Caco-2 (cell line): ENCODE results near the gene ANGPTL5. TPM values are rescaled to one million over a fixed set of nuclear protein-coding genes. Genes with fewer than 3 reads are reported as not detected.
A peak's percentile ranks its signal among the peaks of the same experiment; 100 is the strongest.

Experiments
- BruUV-seq: library from RNA; stranded (reverse); fragments of 400-500 nt; replicated peaks from 2 replicates; lab custom pipeline; 2021; lab: Mats Ljungman, UMichigan
- CTCF ChIA-PET: fragments of 300-600 bp; sonication (Branson Sonifier 250); formaldehyde crosslinking; loops from one replicate; lab custom pipeline; 2022; ENCODE audit warnings: antibody characterized with exemption; lab: Charles Lee
- POLR2A ChIA-PET: fragments of 300-600 bp; sonication (Branson Sonifier 250); formaldehyde crosslinking; loops from one replicate; lab custom pipeline; 2022; ENCODE audit warnings: antibody characterized with exemption; lab: Charles Lee
- DNase-seq, 2 experiments: peaks; one replicate each; pipeline versions ENCODE4 v3.0.0 to v3.0.0-alpha.2; 2020 to 2022
- H3K27me3 ChIP-seq: replicated peaks from 2 replicates; pipeline ENCODE4 v1.6.0; 2011; ENCODE audit warnings: low read length; ENCODE audit not compliant: control insufficient read depth, insufficient read depth
- H3K36me3 ChIP-seq: 2 replicates; pipeline ENCODE4 v1.5.1; 2011; ENCODE audit warnings: low read length; ENCODE audit not compliant: control insufficient read depth, insufficient read depth
- H3K4me1 ChIP-seq: fragments of 250-450 bp; sonication (Bioruptor Pico); 2 replicates; pipeline ENCODE4 v1.5.1; 2020; ENCODE audit warnings: mild to moderate bottlenecking
- H3K4me3 ChIP-seq: 2 replicates; pipeline ENCODE4 v1.5.1; 2011; ENCODE audit warnings: low read depth, mild to moderate bottlenecking, control low read depth, low read length
- H3K9me3 ChIP-seq: fragments of 250-450 bp; sonication (Bioruptor Pico); 2 replicates; pipeline ENCODE4 v1.5.1; 2020; ENCODE audit warnings: mild to moderate bottlenecking, moderate library complexity
- H3K27ac Mint-ChIP-seq: one replicate; pipeline ENCODE4 v1.8.0; 2022; ENCODE audit warnings: mixed read lengths; ENCODE audit not compliant: unreplicated experiment
- H3K27me3 Mint-ChIP-seq: one replicate; pipeline ENCODE4 v1.8.0; 2022; ENCODE audit warnings: mixed read lengths; ENCODE audit not compliant: insufficient read depth, unreplicated experiment
- H3K36me3 Mint-ChIP-seq: one replicate; pipeline ENCODE4 v1.8.0; 2022; ENCODE audit warnings: mild to moderate bottlenecking, mixed read lengths; ENCODE audit not compliant: insufficient read depth, unreplicated experiment
- H3K4me1 Mint-ChIP-seq: one replicate; pipeline ENCODE4 v1.8.0; 2022; ENCODE audit warnings: low read depth, mixed read lengths; ENCODE audit not compliant: unreplicated experiment
- H3K4me3 Mint-ChIP-seq: one replicate; pipeline ENCODE4 v1.8.0; 2022; ENCODE audit warnings: mild to moderate bottlenecking, moderate library complexity, mixed read lengths; ENCODE audit not compliant: unreplicated experiment
- H3K9me3 Mint-ChIP-seq: one replicate; pipeline ENCODE4 v1.8.0; 2022; ENCODE audit warnings: mixed read lengths; ENCODE audit not compliant: unreplicated experiment
- CTCF ChIP-seq, 2 experiments: fragments of 200-600 bp in 1 of 2; IDR thresholded peaks; 1 replicate in 1 of 2; 2 replicates in 1 of 2; pipeline versions ENCODE4 v1.5.1 to v1.8.0; 2011 to 2022; ENCODE audit warnings: antibody characterized with exemption in 1 of 2, control low read depth in 1 of 2, inconsistent platforms in 1 of 2, low read depth in 1 of 2, low read length in 1 of 2, mild to moderate bottlenecking in 1 of 2, moderate library complexity in 1 of 2; ENCODE audit not compliant: insufficient read depth in 1 of 2, severe bottlenecking in 1 of 2, unreplicated experiment in 1 of 2
- intact Hi-C: fragments of 100-400 bp; cut with micrococcal nuclease; formaldehyde crosslinking; loops from one replicate; pipeline ENCODE4 v1.10.0; 2022; ENCODE audit not compliant: unreplicated experiment
- total RNA-seq: library from RNA; stranded (reverse); gene quantifications from 2 replicates; pipeline ENCODE4 v1.2.3, GENCODE V29; 2022

The ANGPTL5 gene
- total RNA-seq, 1 experiment from 2014 or later, result not detected

- ChIA-PET CTCF (interaction anchor here (0.6 to 1.9 kb wide), 21 partner anchors 15 to 564 kb away, joined by 3 to 85 read pairs (median 4); no protein-coding TSS in a partner anchor), POLR2A (interaction anchor here (0.5 to 1.2 kb wide), 5 partner anchors 9 to 432 kb away, joined by 3 to 17 read pairs (median 8); partner anchors contain the start of gene BIRC2)
- H3K36me3 ChIP-seq, result no peaks in the 10 kb centered on the region
- H3K36me3 Mint-ChIP-seq, result peaks cover 10% of the 10 kb centered on the region
- DNase-seq, result peak; percentile 97 to 98
- H3K27me3 ChIP-seq, result no peaks in the 10 kb centered on the region
- H3K4me1 ChIP-seq, result peaks cover 31% of the 10 kb centered on the region
- H3K9me3 ChIP-seq, result no peaks in the 10 kb centered on the region
- intact Hi-C loops, result loop anchor here (1.0 to 5.0 kb wide), 11 partner anchors 20 to 752 kb away; partner anchors contain the start of gene YAP1
- BruUV-seq, result no TSS peak
- TF ChIP-seq CTCF (IDR thresholded peaks at IDR 0.05; ENCODE audit: insufficient read depth in 1 of 2, low read depth in 1 of 2, low read length in 1 of 2, severe bottlenecking in 1 of 2, unreplicated experiment in 1 of 2), result peak; percentile 27 to 94
- H3K4me3 ChIP-seq, result peak within 1 kb of the TSS; percentile 66
- no peaks in the 10 kb centered on the region for H3K27me3 Mint-ChIP-seq
- peak within 1 kb of the TSS; percentile 92 for H3K4me3 Mint-ChIP-seq
- H3K27ac Mint-ChIP-seq, result peak within 1 kb of the TSS; percentile 94
- H3K9me3 Mint-ChIP-seq, result no peaks in the 10 kb centered on the region
- H3K4me1 Mint-ChIP-seq, result peaks cover 41% of the 10 kb centered on the region
Measured at GRCh38 chr11:101914738-101915426, 1.4 kb downstream of the ANGPTL5 start, which contains the start of gene CEP126. Gene CEP126 (plus strand): TSS chr11:101915010. CDS start chr11:101915285, 275 bp downstream.

- peaks cover 41% of the 10 kb centered on the region for H3K4me1 Mint-ChIP-seq
- DNase-seq, result no peak
- peaks cover 10% of the 10 kb centered on the region for H3K36me3 Mint-ChIP-seq
- Histone ChIP-seq H3K4me1 (peaks cover 31% of the 10 kb centered on the region), H3K36me3 (no peaks in the 10 kb centered on the region), H3K4me3 (peak overlapping the region; percentile 66), H3K27me3 (no peaks in the 10 kb centered on the region), H3K9me3 (no peaks in the 10 kb centered on the region)
- no peak for TF ChIP-seq CTCF (IDR thresholded peaks at IDR 0.05; ENCODE audit: insufficient read depth in 1 of 2, low read depth in 1 of 2, low read length in 1 of 2, severe bottlenecking in 1 of 2, unreplicated experiment in 1 of 2)
- POLR2A ChIA-PET, result interaction anchor here (1.0 to 1.2 kb wide), 3 partner anchors 48 to 93 kb away, joined by 3 to 17 read pairs (median 12); no protein-coding TSS in a partner anchor
- H3K9me3 Mint-ChIP-seq, result no peaks in the 10 kb centered on the region
- H3K27me3 Mint-ChIP-seq, result no peaks in the 10 kb centered on the region
- no TSS peak for BruUV-seq
- CTCF ChIA-PET, result interaction anchor here (0.6 to 2.1 kb wide), 21 partner anchors 15 to 485 kb away, joined by 3 to 85 read pairs (median 4); no protein-coding TSS in a partner anchor
- intact Hi-C loops, result loop anchor here (2.0 to 5.0 kb wide), 5 partner anchors 20 to 753 kb away; partner anchors contain the start of gene YAP1
- H3K27ac Mint-ChIP-seq, result peak overlapping the region; percentile 94
- peak overlapping the region; percentile 92 for H3K4me3 Mint-ChIP-seq
Measured at GRCh38 chr11:101914341-101914737, 2.0 kb downstream of the ANGPTL5 start.

- Histone ChIP-seq H3K9me3 (no peaks in the 10 kb centered on the region), H3K4me3 (no peak overlapping the region), H3K4me1 (peaks cover 31% of the 10 kb centered on the region), H3K36me3 (no peaks in the 10 kb centered on the region), H3K27me3 (no peaks in the 10 kb centered on the region)
- ChIA-PET CTCF (interaction anchor here (1.0 to 2.1 kb wide), 6 partner anchors 16 to 699 kb away, joined by 4 to 46 read pairs (median 8); no protein-coding TSS in a partner anchor), POLR2A (no interaction called here)
- TF ChIP-seq CTCF (IDR thresholded peaks at IDR 0.05; ENCODE audit: insufficient read depth in 1 of 2, low read depth in 1 of 2, low read length in 1 of 2, severe bottlenecking in 1 of 2, unreplicated experiment in 1 of 2), result no peak
- intact Hi-C loops, result loop anchor here (2.0 to 5.0 kb wide), 7 partner anchors 21 to 754 kb away; partner anchors contain the start of gene YAP1
- no peak for DNase-seq
- no TSS peak for BruUV-seq
- no peaks in the 10 kb centered on the region for H3K27me3 Mint-ChIP-seq
- no peak overlapping the region for H3K27ac Mint-ChIP-seq
- peaks cover 14% of the 10 kb centered on the region for H3K36me3 Mint-ChIP-seq
- H3K9me3 Mint-ChIP-seq, result no peaks in the 10 kb centered on the region
- H3K4me1 Mint-ChIP-seq, result peaks cover 41% of the 10 kb centered on the region
- H3K4me3 Mint-ChIP-seq, result peak overlapping the region; percentile 2
Measured at GRCh38 chr11:101913656-101914055, 2.7 kb downstream of the ANGPTL5 start.
